Esophagus muscularis mucosa (tissue), 4 donors: ENCODE measurements around the gene PIK3R4. TPM values are rescaled to one million over a fixed set of nuclear protein-coding genes. Genes with fewer than 3 reads are reported as not detected.

Experiments
- DNase-seq: peaks from one replicate; pipeline ENCODE4 v3.0.0-alpha.2; 2017; ENCODE audit errors: extremely low spot score
- H3K27ac ChIP-seq, 4 donors: fragments of 200-600 bp; sonication (generic); replicated peaks in 1 of 4; 1 replicate in 3 of 4; 2 replicates in 1 of 4; pipeline ENCODE4 v1.5.1; 2016 to 2019; ENCODE audit warnings: mild to moderate bottlenecking in 1 of 4
- H3K27me3 ChIP-seq, 4 donors: fragments of 200-600 bp; sonication (generic); one replicate each; pipeline versions ENCODE4 v1.5.1 to v1.6.0; 2016 to 2019
- H3K36me3 ChIP-seq, 4 donors: fragments of 200-600 bp; sonication (generic); one replicate each; pipeline ENCODE4 v1.5.1; 2016 to 2019
- H3K4me1 ChIP-seq, 4 donors: fragments of 200-600 bp; sonication (generic); one replicate each; pipeline ENCODE4 v1.5.1; 2016 to 2019
- H3K4me3 ChIP-seq, 4 donors: fragments of 200-600 bp; sonication (generic); 1 replicate in 2 of 4; 2 replicates in 2 of 4; pipeline ENCODE4 v1.5.1; 2016 to 2019; ENCODE audit warnings: mild to moderate bottlenecking in 4 of 4, moderate library complexity in 1 of 4
- H3K9me3 ChIP-seq, 4 donors: fragments of 200-600 bp; sonication (generic); 1 replicate in 3 of 4; 2 replicates in 1 of 4; pipeline ENCODE4 v1.5.1; 2016 to 2019
- CTCF ChIP-seq, 3 experiments: fragments of 200-600 bp in 2 of 3; fragments of 450-650 bp in 1 of 3; sonication (generic) in 2 of 3; IDR thresholded peaks; one replicate each; pipeline ENCODE4 v1.5.1; 2017 to 2019; ENCODE audit warnings: antibody characterized with exemption in 3 of 3, mild to moderate bottlenecking in 2 of 3, moderate library complexity in 1 of 3
- EP300 ChIP-seq: sonication (generic); formaldehyde crosslinking; IDR thresholded peaks from one replicate; pipeline ENCODE4 v1.6.1; 2017; ENCODE audit warnings: antibody characterized with exemption
- POLR2A ChIP-seq: fragments of 450-650 bp; IDR thresholded peaks from one replicate; pipeline ENCODE4 v1.6.1; 2017; ENCODE audit warnings: antibody characterized with exemption, moderate library complexity, mild to moderate bottlenecking, low read depth
- POLR2AphosphoS5 ChIP-seq, 2 donors: sonication (generic); formaldehyde crosslinking; IDR thresholded peaks; one replicate each; pipeline ENCODE4 v1.6.1; 2017; ENCODE audit warnings: antibody characterized with exemption in 2 of 2
- WGBS: methylation state at CpG from one replicate; pipeline ENCODE4 v1.1.5; 2018; 5-methylcytosine and 5-hydroxymethylcytosine counted together
- intact Hi-C: fragments of 100-400 bp; cut with DNase I; formaldehyde crosslinking; loops from one replicate; pipeline ENCODE4 v1.15.1; 2023
- total RNA-seq, 4 donors: library from RNA; depleted of rRNA; stranded (reverse); fragments of >200 nt; gene quantifications; one replicate each; pipeline versions ENCODE4 v1.1.0 to v1.2.1, GENCODE V29; 2016

Gene PIK3R4
- total RNA-seq, 4 donors from 2014 or later: 30.6 to 40.0 (median 38.0) TPM

- H3K9me3 ChIP-seq: no peaks in the 10 kb centered on the region
- no peaks in the 10 kb centered on the region for H3K27me3 ChIP-seq
- H3K4me3 ChIP-seq: no peak overlapping the region
- H3K27ac ChIP-seq: no peak overlapping the region
- no peak for TF ChIP-seq CTCF (IDR thresholded peaks at IDR 0.05)
- TF ChIP-seq POLR2A: no peak
- TF ChIP-seq EP300: no peak
- TF ChIP-seq POLR2AphosphoS5 (IDR thresholded peaks at IDR 0.05): no peak
- intact Hi-C loops: no loop called here
- no peaks in the 10 kb centered on the region for H3K4me1 ChIP-seq
- no peaks in the 10 kb centered on the region for H3K36me3 ChIP-seq
- DNase-seq: no peak
Measured at GRCh38 chr3:130786306-130786705, 39.7 kb upstream of the PIK3R4 start.

GRCh38 chr3:130783629-130784028 lies 37.0 kb upstream of the PIK3R4 start:
- no peak for TF ChIP-seq EP300
- no peak for TF ChIP-seq POLR2AphosphoS5 (IDR thresholded peaks at IDR 0.05)
- no peak for TF ChIP-seq POLR2A
- TF ChIP-seq CTCF (IDR thresholded peaks at IDR 0.05): no peak
- no peaks in the 10 kb centered on the region for H3K27me3 ChIP-seq
- no peak for DNase-seq
- no peaks in the 10 kb centered on the region for H3K4me1 ChIP-seq
- intact Hi-C loops: no loop called here
- H3K9me3 ChIP-seq: no peaks in the 10 kb centered on the region
- H3K36me3 ChIP-seq: no peaks in the 10 kb centered on the region
- H3K4me3 ChIP-seq: no peak overlapping the region
- H3K27ac ChIP-seq: no peak overlapping the region
- 61% methylated on average over 3 of the region's 3 CpGs for WGBS

GRCh38 chr3:130779486-130779885 lies 32.9 kb upstream of the PIK3R4 start:
- 48% methylated on average over 5 of the region's 5 CpGs for WGBS
- Histone ChIP-seq H3K9me3 (no peaks in the 10 kb centered on the region), H3K36me3 (no peaks in the 10 kb centered on the region), H3K27ac (no peak overlapping the region), H3K4me3 (no peak overlapping the region), H3K4me1 (no peaks in the 10 kb centered on the region), H3K27me3 (no peaks in the 10 kb centered on the region)
- intact Hi-C loops: no loop called here
- no peak for DNase-seq
- TF ChIP-seq POLR2AphosphoS5 (IDR thresholded peaks at IDR 0.05) (no peak), POLR2A (no peak), EP300 (no peak), CTCF (IDR thresholded peaks at IDR 0.05) (no peak)

GRCh38 chr3:130779031-130779430 lies 32.4 kb upstream of the PIK3R4 start:
- WGBS: 38% methylated on average over 1 of the region's 1 CpG
- H3K4me1 ChIP-seq: no peaks in the 10 kb centered on the region
- TF ChIP-seq POLR2A (no peak), POLR2AphosphoS5 (IDR thresholded peaks at IDR 0.05) (no peak), CTCF (IDR thresholded peaks at IDR 0.05) (no peak), EP300 (no peak)
- H3K27ac ChIP-seq: no peak overlapping the region
- DNase-seq: no peak
- no peaks in the 10 kb centered on the region for H3K27me3 ChIP-seq
- intact Hi-C loops: no loop called here
- no peak overlapping the region for H3K4me3 ChIP-seq
- no peaks in the 10 kb centered on the region for H3K9me3 ChIP-seq
- no peaks in the 10 kb centered on the region for H3K36me3 ChIP-seq

- Histone ChIP-seq H3K27me3 (no peaks in the 10 kb centered on the region), H3K9me3 (no peaks in the 10 kb centered on the region), H3K4me3 (no peak overlapping the region), H3K36me3 (no peaks in the 10 kb centered on the region), H3K27ac (no peak overlapping the region), H3K4me1 (no peaks in the 10 kb centered on the region)
- no peak for TF ChIP-seq CTCF (IDR thresholded peaks at IDR 0.05)
- no peak for TF ChIP-seq POLR2A
- TF ChIP-seq POLR2AphosphoS5 (IDR thresholded peaks at IDR 0.05): no peak
- 75% methylated on average over 3 of the region's 3 CpGs for WGBS
- DNase-seq: no peak
- intact Hi-C loops: no loop called here
Measured at GRCh38 chr3:130773366-130773765, 26.7 kb upstream of the PIK3R4 start.
